KMS-11 (cell line): ENCODE data around the gene METTL15.

Experiments
- H2AFZ ChIP-seq: fragments of 200-600 bp; sonication (generic); 2 replicates; pipeline ENCODE4 v1.6.1; 2016; ENCODE audit warnings: antibody characterized with exemption, mixed run types, low read depth
- H3K27ac ChIP-seq: fragments of 200-600 bp; sonication (generic); 2 replicates; pipeline ENCODE4 v1.6.1; 2016; ENCODE audit warnings: mild to moderate bottlenecking, mixed run types
- H3K27me3 ChIP-seq: fragments of 200-600 bp; sonication (generic); 2 replicates; pipeline ENCODE4 v1.6.1; 2017; ENCODE audit warnings: mild to moderate bottlenecking, low read depth, mixed run types, moderate library complexity; ENCODE audit not compliant: insufficient read depth
- H3K36me3 ChIP-seq: fragments of 200-600 bp; sonication (generic); 2 replicates; pipeline ENCODE4 v1.6.1; 2017; ENCODE audit warnings: mild to moderate bottlenecking, mixed run types; ENCODE audit not compliant: insufficient read depth
- H3K4me1 ChIP-seq: fragments of 200-600 bp; sonication (generic); 2 replicates; pipeline ENCODE4 v1.6.1; 2016; ENCODE audit warnings: mild to moderate bottlenecking, low read depth, mixed run types; ENCODE audit not compliant: poor library complexity, severe bottlenecking
- H3K4me2 ChIP-seq: fragments of 200-600 bp; sonication (generic); 2 replicates; pipeline ENCODE4 v1.7.0; 2016; ENCODE audit warnings: mild to moderate bottlenecking, mixed run types
- H3K4me3 ChIP-seq: fragments of 200-600 bp; sonication (generic); IDR thresholded peaks from 2 replicates; pipeline ENCODE4 v1.6.1; 2017; ENCODE audit warnings: low read depth, low read length, mixed read lengths; ENCODE audit not compliant: insufficient read depth
- H3K79me2 ChIP-seq: fragments of 200-600 bp; sonication (generic); 2 replicates; pipeline ENCODE4 v1.6.1; 2016; ENCODE audit warnings: low read depth, mixed run types; ENCODE audit not compliant: insufficient read depth
- H3K9ac ChIP-seq: fragments of 200-600 bp; sonication (generic); 2 replicates; pipeline ENCODE4 v1.6.1; 2016; ENCODE audit warnings: mild to moderate bottlenecking, mixed run types
- H4K20me1 ChIP-seq: fragments of 200-600 bp; sonication (generic); 2 replicates; pipeline ENCODE4 v1.6.1; 2016; ENCODE audit warnings: mild to moderate bottlenecking, mixed run types; ENCODE audit not compliant: insufficient read depth
- CTCF ChIP-seq: fragments of 200-600 bp; sonication (generic); conservative IDR thresholded peaks from 2 replicates; pipeline ENCODE4 v1.6.1; 2017; ENCODE audit warnings: low read depth, mild to moderate bottlenecking, antibody characterized with exemption, low read length, moderate library complexity, mixed read lengths

Gene METTL15

GRCh38 chr11:28168718-28169117, 60.5 kb downstream of the METTL15 start:
- no peak overlapping the region for H3K4me2 ChIP-seq
- no peak overlapping the region for H3K27ac ChIP-seq
- TF ChIP-seq CTCF = no peak
- no peaks in the 10 kb centered on the region for H3K4me1 ChIP-seq
- no peak overlapping the region for H2AFZ ChIP-seq
- H3K9ac ChIP-seq = no peak overlapping the region
- no peak overlapping the region for H3K4me3 ChIP-seq
- no peaks in the 10 kb centered on the region for H3K27me3 ChIP-seq
- no peaks in the 10 kb centered on the region for H3K36me3 ChIP-seq
- H3K79me2 ChIP-seq = no peaks in the 10 kb centered on the region
- H4K20me1 ChIP-seq = no peaks in the 10 kb centered on the region

GRCh38 chr11:28169816-28170215, 61.6 kb downstream of the METTL15 start:
- Histone ChIP-seq H3K79me2 (no peaks in the 10 kb centered on the region), H3K27me3 (no peaks in the 10 kb centered on the region), H3K4me1 (no peaks in the 10 kb centered on the region), H3K4me3 (no peak overlapping the region), H2AFZ (no peak overlapping the region), H3K9ac (no peak overlapping the region), H4K20me1 (no peaks in the 10 kb centered on the region), H3K36me3 (no peaks in the 10 kb centered on the region), H3K27ac (no peak overlapping the region), H3K4me2 (no peak overlapping the region)
- no peak for TF ChIP-seq CTCF

- no peak overlapping the region for H3K27ac ChIP-seq
- no peaks in the 10 kb centered on the region for H3K4me1 ChIP-seq
- no peaks in the 10 kb centered on the region for H3K27me3 ChIP-seq
- no peaks in the 10 kb centered on the region for H3K36me3 ChIP-seq
- H4K20me1 ChIP-seq = no peaks in the 10 kb centered on the region
- no peak overlapping the region for H3K9ac ChIP-seq
- H3K4me3 ChIP-seq = no peak overlapping the region
- H3K4me2 ChIP-seq = no peak overlapping the region
- H2AFZ ChIP-seq = no peak overlapping the region
- TF ChIP-seq CTCF = no peak
- no peaks in the 10 kb centered on the region for H3K79me2 ChIP-seq
Measured at GRCh38 chr11:28170759-28171158, 62.6 kb downstream of the METTL15 start.

GRCh38 chr11:28176351-28176750, 68.2 kb downstream of the METTL15 start:
- no peak for TF ChIP-seq CTCF
- no peak overlapping the region for H3K4me2 ChIP-seq
- H3K27ac ChIP-seq = no peak overlapping the region
- H3K4me3 ChIP-seq = no peak overlapping the region
- no peaks in the 10 kb centered on the region for H3K27me3 ChIP-seq
- no peaks in the 10 kb centered on the region for H3K36me3 ChIP-seq
- no peaks in the 10 kb centered on the region for H4K20me1 ChIP-seq
- no peak overlapping the region for H3K9ac ChIP-seq
- H2AFZ ChIP-seq = no peak overlapping the region
- H3K79me2 ChIP-seq = no peaks in the 10 kb centered on the region
- H3K4me1 ChIP-seq = peaks cover 3% of the 10 kb centered on the region
